H1 (cell line): ENCODE data around the gene CCDC106. TPM values are rescaled to one million over a fixed set of nuclear protein-coding genes. Genes with fewer than 3 reads are reported as not detected.

Experiments used
- CTCF ChIA-PET: fragments of 300-600 bp; sonication (Branson Sonifier 250); formaldehyde crosslinking; loops from one replicate; lab custom pipeline; 2021; ENCODE audit not compliant: partially characterized antibody; lab: Charles Lee
- POLR2A ChIA-PET: fragments of 300-600 bp; sonication (Branson Sonifier 250); formaldehyde crosslinking; loops from one replicate; lab custom pipeline; 2021; ENCODE audit warnings: inconsistent platforms; ENCODE audit not compliant: partially characterized antibody; lab: Charles Lee
- DNase-seq, 2 experiments: peaks; one replicate each; pipeline versions ENCODE4 v3.0.0 to v3.0.0-alpha.2; 2010 to 2022; ENCODE audit warnings: low spot score in 2 of 2, low read depth in 1 of 2, mixed read lengths in 1 of 2
- FAIRE-seq: peaks from 2 replicates; lab custom pipeline; 2011; peaks lifted over from hg19 to GRCh38; lab: Jason Lieb, UNC
- H2AFZ ChIP-seq: 2 replicates; pipeline ENCODE4 v1.8.1; 2012; ENCODE audit warnings: low read length, inconsistent platforms
- H2AK5ac ChIP-seq: 2 replicates; pipeline ENCODE4 v1.6.1; 2013; ENCODE audit warnings: low read depth, low read length
- H2BK120ac ChIP-seq: replicated peaks from 2 replicates; pipeline ENCODE3; 2013; ENCODE audit warnings: low read depth, low read length, inconsistent platforms
- H2BK12ac ChIP-seq: 2 replicates; pipeline ENCODE4 v1.6.1; 2013; ENCODE audit warnings: low read depth, low read length
- H2BK15ac ChIP-seq: 2 replicates; pipeline ENCODE4 v1.6.1; 2013; ENCODE audit warnings: low read length
- H2BK20ac ChIP-seq: 2 replicates; pipeline ENCODE4 v1.6.1; 2013; ENCODE audit warnings: low read length
- H2BK5ac ChIP-seq: 2 replicates; pipeline ENCODE4 v1.6.1; 2013; ENCODE audit warnings: low read depth, low read length
- H3K14ac ChIP-seq: 2 replicates; pipeline ENCODE4 v1.6.1; 2013; ENCODE audit warnings: inconsistent platforms; ENCODE audit not compliant: insufficient read length
- H3K18ac ChIP-seq: 2 replicates; pipeline ENCODE4 v1.6.1; 2013; ENCODE audit warnings: low read length; ENCODE audit errors: extremely low read depth
- H3K23ac ChIP-seq: 2 replicates; pipeline ENCODE4 v1.6.1; 2013; ENCODE audit warnings: inconsistent platforms; ENCODE audit not compliant: insufficient read length
- H3K23me2 ChIP-seq: 2 replicates; pipeline ENCODE4 v1.6.1; 2013; ENCODE audit warnings: low read depth, low read length
- H3K27ac ChIP-seq: 2 replicates; pipeline ENCODE4 v1.6.1; 2011; ENCODE audit warnings: low read depth, low read length, inconsistent platforms
- H3K27me3 ChIP-seq, 4 experiments: replicated peaks in 1 of 4; 1 replicate in 1 of 4; 2 replicates in 3 of 4; pipeline versions ENCODE4 v1.6.1 to v1.8.1; 2011 to 2013; ENCODE audit warnings: low read length in 3 of 4, mild to moderate bottlenecking in 3 of 4, inconsistent platforms in 2 of 4, mixed read lengths in 2 of 4, moderate library complexity in 1 of 4; ENCODE audit not compliant: control insufficient read depth in 3 of 4, insufficient read depth in 3 of 4; ENCODE audit errors: extremely low read depth in 1 of 4
- H3K36me3 ChIP-seq, 4 experiments: 2 replicates each; pipeline versions ENCODE4 v1.6.1 to v1.8.1; 2011 to 2013; ENCODE audit warnings: mild to moderate bottlenecking in 4 of 4, low read length in 3 of 4, moderate library complexity in 2 of 4, control low read depth in 1 of 4, inconsistent platforms in 1 of 4; ENCODE audit not compliant: insufficient read depth in 4 of 4, control insufficient read depth in 2 of 4
- H3K4ac ChIP-seq: replicated peaks from 2 replicates; pipeline ENCODE3; 2013; ENCODE audit warnings: low read length, low read depth, mixed read lengths, inconsistent platforms; ENCODE audit not compliant: insufficient read length
- H3K4me1 ChIP-seq, 4 experiments: replicated peaks in 1 of 4; 1 replicate in 1 of 4; 2 replicates in 3 of 4; pipeline versions ENCODE4 v1.6.1 to v1.8.1; 2011 to 2013; ENCODE audit warnings: low read length in 3 of 4, inconsistent platforms in 2 of 4, mixed read lengths in 1 of 4; ENCODE audit not compliant: insufficient read depth in 4 of 4, control insufficient read depth in 3 of 4
- H3K4me2 ChIP-seq, 2 experiments: 2 replicates each; pipeline versions ENCODE4 v1.6.1 to v1.8.1; 2011 to 2013; ENCODE audit warnings: low read depth in 2 of 2, low read length in 2 of 2, control low read depth in 1 of 2, inconsistent platforms in 1 of 2, mild to moderate bottlenecking in 1 of 2; ENCODE audit not compliant: insufficient read depth in 1 of 2
- H3K4me3 ChIP-seq, 4 experiments: fragments of 200-600, 300-600 bp in 1 of 4; sonication (generic), shearing (Covaris generic), sonication (Bioruptor Twin) in 1 of 4; 2 replicates each; pipeline versions ENCODE4 v1.5.1 to v1.8.1; 2011 to 2016; ENCODE audit warnings: low read length in 4 of 4, low read depth in 3 of 4, control low read depth in 2 of 4, inconsistent platforms in 2 of 4, mild to moderate bottlenecking in 2 of 4, mixed read lengths in 1 of 4, moderate library complexity in 1 of 4; ENCODE audit not compliant: insufficient read depth in 2 of 4; ENCODE audit errors: extremely low read depth in 1 of 4
- H3K56ac ChIP-seq: replicated peaks from 2 replicates; pipeline ENCODE3; 2013; ENCODE audit warnings: low read depth, mild to moderate bottlenecking, mixed read lengths, low read length, inconsistent platforms; ENCODE audit not compliant: insufficient read length
- H3K79me1 ChIP-seq: 2 replicates; pipeline ENCODE4 v1.6.1; 2013; ENCODE audit warnings: low read depth, low read length, control low read depth
- H3K79me2 ChIP-seq, 2 experiments: 2 replicates each; pipeline versions ENCODE4 v1.6.1 to v1.8.1; 2012 to 2013; ENCODE audit warnings: low read length in 2 of 2, mild to moderate bottlenecking in 2 of 2, inconsistent platforms in 1 of 2; ENCODE audit not compliant: insufficient read depth in 2 of 2, control insufficient read depth in 1 of 2
- H3K9ac ChIP-seq, 4 experiments: replicated peaks in 1 of 4; 1 replicate in 1 of 4; 2 replicates in 3 of 4; pipeline versions ENCODE4 v1.6.1 to v1.8.1; 2011 to 2013; ENCODE audit warnings: low read depth in 3 of 4, low read length in 3 of 4, control low read depth in 2 of 4, mild to moderate bottlenecking in 2 of 4, moderate library complexity in 2 of 4, inconsistent platforms in 1 of 4; ENCODE audit errors: extremely low read depth in 1 of 4
- H3K9me3 ChIP-seq, 2 experiments: 2 replicates each; pipeline versions ENCODE4 v1.6.1 to v1.8.1; 2012 to 2013; ENCODE audit warnings: mild to moderate bottlenecking in 2 of 2, moderate library complexity in 2 of 2, control low read depth in 1 of 2, inconsistent platforms in 1 of 2, low read depth in 1 of 2, low read length in 1 of 2, mixed read lengths in 1 of 2; ENCODE audit not compliant: insufficient read depth in 2 of 2
- H4K20me1 ChIP-seq, 2 experiments: replicated peaks in 1 of 2; 2 replicates each; pipeline versions ENCODE3 to v1.8.1; 2011 to 2013; ENCODE audit warnings: inconsistent platforms in 2 of 2, low read length in 2 of 2, mild to moderate bottlenecking in 1 of 2; ENCODE audit not compliant: insufficient read depth in 2 of 2, control insufficient read depth in 1 of 2
- H4K5ac ChIP-seq: 2 replicates; pipeline ENCODE4 v1.6.1; 2013; ENCODE audit warnings: low read length, low read depth, mixed read lengths, inconsistent platforms; ENCODE audit not compliant: insufficient read length
- H4K8ac ChIP-seq: 2 replicates; pipeline ENCODE4 v1.8.0; 2013; ENCODE audit warnings: mild to moderate bottlenecking, moderate library complexity, low read length, inconsistent platforms; ENCODE audit not compliant: insufficient read depth; ENCODE audit errors: extremely low read depth
- H4K91ac ChIP-seq: replicated peaks from 2 replicates; pipeline ENCODE3; 2013; ENCODE audit warnings: low read length, mixed read lengths, inconsistent platforms; ENCODE audit not compliant: insufficient read length
- ASH2L ChIP-seq: fragments of 200-600, 300-600 bp; sonication (generic); IDR thresholded peaks from one replicate; pipeline ENCODE4 v1.7.1; 2017; ENCODE audit warnings: low read length
- BCL11A ChIP-seq, 2 experiments: IDR thresholded peaks; one replicate each; pipeline ENCODE4 v1.6.1; 2011; ENCODE audit warnings: low read depth in 2 of 2, low read length in 2 of 2, mild to moderate bottlenecking in 2 of 2
- EP300 ChIP-seq, 2 experiments: IDR thresholded peaks; 1 replicate in 1 of 2; 2 replicates in 1 of 2; pipeline ENCODE4 v1.6.1; 2011 to 2012; ENCODE audit warnings: low read depth in 2 of 2, low read length in 2 of 2, mild to moderate bottlenecking in 2 of 2, borderline replicate concordance in 1 of 2, inconsistent platforms in 1 of 2, moderate library complexity in 1 of 2
- JUN ChIP-seq: IDR thresholded peaks from 2 replicates; pipeline ENCODE4 v1.6.1; 2011; ENCODE audit warnings: low read depth, mild to moderate bottlenecking, improper control_type of control experiment, low read length
- KDM1A ChIP-seq: fragments of 200-600, 300-600 bp; sonication (generic); IDR thresholded peaks from 2 replicates; pipeline ENCODE4 v1.7.1; 2016; ENCODE audit warnings: mild to moderate bottlenecking, low read length, borderline replicate concordance
- KDM4A ChIP-seq: IDR thresholded peaks from one replicate; pipeline ENCODE4 v1.7.1; 2012; ENCODE audit warnings: low read depth, mild to moderate bottlenecking, moderate library complexity, low read length, inconsistent platforms; ENCODE audit not compliant: severe bottlenecking
- SUZ12 ChIP-seq: fragments of 200-600 bp; sonication (generic); IDR thresholded peaks from 2 replicates; pipeline ENCODE4 v1.6.1; 2012; ENCODE audit warnings: mild to moderate bottlenecking, inconsistent platforms, low read length, moderate library complexity, mixed read lengths
- ZNF274 ChIP-seq: IDR thresholded peaks from 2 replicates; pipeline ENCODE4 v1.7.0; 2012; ENCODE audit warnings: low read length, borderline replicate concordance; ENCODE audit errors: extremely low read depth
- WGBS, 2 experiments: shearing (Covaris generic) in 1 of 2; methylation state at CpG; one replicate each; pipeline versions ENCODE4 v1.1.6 to v1.1.7; 2013 to 2015; ENCODE audit warnings: low lambda C conversion rate in 2 of 2, mixed read lengths in 2 of 2, inconsistent platforms in 1 of 2, low coverage in 1 of 2, missing lambda C conversion rate in 1 of 2; ENCODE audit not compliant: insufficient replicate concordance in 2 of 2, insufficient coverage in 1 of 2, insufficient read length in 1 of 2; ENCODE audit errors: extremely low coverage in 1 of 2, missing lambda C conversion rate in 1 of 2; 5-methylcytosine and 5-hydroxymethylcytosine counted together
- polyA plus RNA-seq, 7 experiments: library from polyadenylated mRNA; depleted of rRNA in 3 of 7; stranded (reverse) in 5 of 7; unstranded in 2 of 7; fragments of >200 nt in 5 of 7; fragments of 200-250 nt in 2 of 7; gene quantifications; 1 replicate in 5 of 7; 2 replicates in 1 of 7; 4 replicates in 1 of 7; pipeline versions ENCODE4 v1.2.1 to v1.2.3, GENCODE V29; 2011 to 2013; ENCODE audit warnings: missing spikeins in 2 of 7, mixed read lengths in 2 of 7
- total RNA-seq: library from RNA; stranded (reverse); fragmentation: NEBNext Ultra II Directional; extraction: Animal tissue kit (Norgen Biotek cat#: 25700); gene quantifications from 2 replicates; pipeline ENCODE4 v1.2.1, GENCODE V29; 2021
- TF ChIP-seq, protein P1 (sequence below): IDR thresholded peaks from 2 replicates; pipeline ENCODE4 v1.6.1; 2012; ENCODE audit warnings: low read length, inconsistent platforms

Gene CCDC106
- total and polyA plus RNA-seq, 2 of the 8 experiments (the other 6 are each of a cell fraction or from before 2014, with no cell fraction given) = 12.0 to 20.1 TPM

DNA sequence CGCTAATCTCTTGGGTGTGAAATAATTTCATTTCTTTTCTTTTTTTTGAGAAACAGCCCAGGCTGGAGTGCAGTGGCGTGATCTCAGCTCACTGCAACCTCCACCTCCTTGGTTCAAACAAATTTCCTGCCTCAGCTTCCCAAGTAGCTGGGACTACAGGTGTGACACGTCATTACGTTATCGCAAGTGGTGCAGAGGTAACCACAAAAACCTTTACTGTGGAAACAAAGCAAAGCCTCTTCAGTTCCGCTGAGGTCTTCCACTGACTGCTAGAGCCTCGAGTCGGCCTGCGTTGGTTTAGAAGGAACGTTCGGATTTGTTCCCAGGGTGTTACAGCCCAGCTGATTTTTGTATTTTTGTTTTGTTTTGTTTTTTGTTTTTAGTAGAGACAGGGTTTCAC is 21.7 kb upstream of the CCDC106 start:
- H2BK20ac ChIP-seq = no peak overlapping the region
- no peak overlapping the region for H3K27ac ChIP-seq
- ChIA-PET POLR2A (interaction anchor here (1.0 to 6.8 kb wide), 7 partner anchors 9 to 141 kb away, joined by 3 to 25 read pairs (median 4); partner anchors contain the start of genes NAT14, ZNF580 and ZNF865), CTCF (interaction anchor here (0.6 to 2.2 kb wide), 10 partner anchors 12 to 1167 kb away, joined by 3 to 8 read pairs (median 4); partner anchors contain the start of gene CCDC106)
- H2BK15ac ChIP-seq = no peak overlapping the region
- FAIRE-seq (no peak), DNase-seq (no peak)
- H3K4ac ChIP-seq = no peak overlapping the region
- H3K9ac ChIP-seq = no peak overlapping the region
- H2AK5ac ChIP-seq = no peak overlapping the region
- H3K79me1 ChIP-seq = no peaks in the 10 kb centered on the region
- no peak for TF ChIP-seq JUN
- TF ChIP-seq EP300 (IDR thresholded peaks at IDR 0.05; ENCODE audit: borderline replicate concordance in 1 of 2, low read depth in 2 of 2, low read length in 2 of 2) = no peak
- no peak for TF ChIP-seq KDM1A
- TF ChIP-seq KDM4A = no peak
- TF ChIP-seq SUZ12 = no peak
- TF ChIP-seq BCL11A (IDR thresholded peaks at IDR 0.05; ENCODE audit: low read depth in 2 of 2, low read length in 2 of 2) = no peak
- TF ChIP-seq ZNF274 = no peak
- TF ChIP-seq, protein P1, sequence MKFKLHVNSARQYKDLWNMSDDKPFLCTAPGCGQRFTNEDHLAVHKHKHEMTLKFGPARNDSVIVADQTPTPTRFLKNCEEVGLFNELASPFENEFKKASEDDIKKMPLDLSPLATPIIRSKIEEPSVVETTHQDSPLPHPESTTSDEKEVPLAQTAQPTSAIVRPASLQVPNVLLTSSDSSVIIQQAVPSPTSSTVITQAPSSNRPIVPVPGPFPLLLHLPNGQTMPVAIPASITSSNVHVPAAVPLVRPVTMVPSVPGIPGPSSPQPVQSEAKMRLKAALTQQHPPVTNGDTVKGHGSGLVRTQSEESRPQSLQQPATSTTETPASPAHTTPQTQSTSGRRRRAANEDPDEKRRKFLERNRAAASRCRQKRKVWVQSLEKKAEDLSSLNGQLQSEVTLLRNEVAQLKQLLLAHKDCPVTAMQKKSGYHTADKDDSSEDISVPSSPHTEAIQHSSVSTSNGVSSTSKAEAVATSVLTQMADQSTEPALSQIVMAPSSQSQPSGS = no peak
- TF ChIP-seq ASH2L = no peak
- peaks cover 0 to 5% of the 10 kb centered on the region in 2 experiments for H4K20me1 ChIP-seq
- no peak overlapping the region for H2BK12ac ChIP-seq
- no peak overlapping the region for H4K5ac ChIP-seq
- no peak overlapping the region for H2BK120ac ChIP-seq
- H2AFZ ChIP-seq = no peak overlapping the region
- H3K23ac ChIP-seq = no peak overlapping the region
- H3K4me1 ChIP-seq = peaks cover 0 to 3% (median 0%) of the 10 kb centered on the region in 4 experiments; a peak in 3 of 7 replicates
- H3K27me3 ChIP-seq = no peaks in the 10 kb centered on the region
- H3K36me3 ChIP-seq = peaks cover 0 to 8% (median 1%) of the 10 kb centered on the region in 4 experiments; a peak in 4 of 8 replicates
- H3K4me2 ChIP-seq = no peak overlapping the region
- H3K56ac ChIP-seq = no peak overlapping the region
- H3K9me3 ChIP-seq = no peaks in the 10 kb centered on the region
- H4K91ac ChIP-seq = no peak overlapping the region
- H3K18ac ChIP-seq = no peak overlapping the region
- H2BK5ac ChIP-seq = no peak overlapping the region
- no peaks in the 10 kb centered on the region for H3K23me2 ChIP-seq
- no peak overlapping the region for H3K14ac ChIP-seq
- H4K8ac ChIP-seq = no peak overlapping the region
- H3K79me2 ChIP-seq = no peaks in the 10 kb centered on the region
- no peak overlapping the region for H3K4me3 ChIP-seq
- 87% methylated on average over 11 of the region's 11 CpGs; no CpG with 5 or more reads in 1 of the 2 experiments for WGBS, 2 experiments
